NCI-H446 (cell line): ENCODE data around the gene SAMSN1.
"Not testable (repeated sequence)": the region's sequence is repeated elsewhere in the genome, so short reads cannot be mapped to it uniquely, and the experiment has no call there.

Experiments
- DNase-seq, 2 experiments: peaks; one replicate each; lab custom pipeline; 2025; lab: John Stamatoyannopoulos, UW

The SAMSN1 gene

DNA sequence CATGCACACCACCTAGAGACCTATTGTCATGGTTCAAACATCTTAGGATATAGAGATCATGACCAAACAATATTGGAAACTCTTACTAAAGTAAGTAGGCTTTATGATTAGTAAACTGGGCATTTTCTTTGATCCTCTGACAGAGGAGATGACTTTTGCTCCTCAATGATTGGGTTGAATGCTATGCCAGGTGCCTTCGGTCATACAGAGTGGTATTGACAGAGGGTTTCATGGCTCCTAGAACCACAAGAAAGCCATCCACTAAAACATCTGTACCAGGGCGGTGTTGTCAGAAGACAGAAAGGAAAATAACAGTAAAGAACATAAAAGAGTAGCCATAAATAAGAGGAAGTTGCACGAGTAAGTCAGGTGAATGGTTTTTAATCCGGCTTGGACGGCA lies 20.8 kb upstream of the SAMSN1 start:
- no peak for DNase-seq

DNA sequence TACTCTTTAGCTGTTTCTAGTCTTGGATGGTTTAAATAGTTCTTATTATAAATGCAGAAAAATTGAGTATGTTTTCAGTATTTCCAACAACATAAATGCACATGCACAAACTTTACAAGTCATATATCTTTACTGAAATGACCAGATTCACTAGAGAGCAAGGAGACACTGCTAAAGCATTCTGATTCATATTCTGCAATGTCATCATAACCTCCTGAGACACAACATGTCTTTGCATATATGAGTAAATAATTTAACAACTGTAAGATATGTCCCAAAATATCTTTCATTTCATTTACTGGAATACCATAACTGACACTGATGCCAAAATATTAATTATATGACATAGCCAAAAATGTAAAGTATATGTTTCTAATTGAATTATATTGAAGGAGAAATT lies 16.8 kb upstream of the SAMSN1 start:
- DNase-seq: no peak

DNA sequence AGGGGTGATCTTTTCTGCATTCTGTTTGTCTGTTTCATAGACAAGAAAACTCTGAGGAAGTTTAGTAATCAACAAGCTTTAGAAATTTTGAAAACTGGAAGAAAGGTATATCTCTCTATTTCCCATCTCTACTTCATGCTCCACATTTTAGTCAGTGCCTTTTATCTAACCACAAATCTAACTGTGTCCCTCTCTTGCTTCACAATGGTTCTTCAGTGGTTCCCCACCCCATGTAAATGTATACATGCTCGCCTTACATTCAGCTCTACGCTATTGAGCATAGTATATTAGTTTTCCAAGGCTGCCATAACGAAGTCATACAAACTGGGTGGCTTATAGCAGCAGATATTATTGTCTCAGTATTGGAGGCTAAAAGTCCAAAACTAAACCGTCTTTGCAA lies 14.4 kb upstream of the SAMSN1 start:
- DNase-seq: no peak

DNA sequence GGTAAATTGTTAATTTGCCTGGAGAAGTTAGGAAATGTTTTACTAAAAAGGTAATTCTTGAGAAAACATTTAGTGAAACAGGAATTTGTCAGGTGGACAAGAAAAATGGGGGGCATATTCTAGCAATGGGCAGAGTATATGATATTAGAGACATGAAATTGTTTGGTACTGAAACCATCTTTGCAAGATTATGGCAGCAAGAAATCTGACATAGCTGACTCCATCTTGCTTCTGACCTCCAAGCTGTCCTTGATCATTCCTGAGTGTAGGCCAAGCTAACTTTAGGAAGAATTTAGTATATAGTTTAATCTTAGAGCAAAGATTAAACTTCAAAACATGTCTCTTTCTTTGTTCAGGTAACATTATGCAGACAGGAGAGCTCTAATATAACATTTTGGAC lies 14.0 kb upstream of the SAMSN1 start:
- DNase-seq: no peak

DNA sequence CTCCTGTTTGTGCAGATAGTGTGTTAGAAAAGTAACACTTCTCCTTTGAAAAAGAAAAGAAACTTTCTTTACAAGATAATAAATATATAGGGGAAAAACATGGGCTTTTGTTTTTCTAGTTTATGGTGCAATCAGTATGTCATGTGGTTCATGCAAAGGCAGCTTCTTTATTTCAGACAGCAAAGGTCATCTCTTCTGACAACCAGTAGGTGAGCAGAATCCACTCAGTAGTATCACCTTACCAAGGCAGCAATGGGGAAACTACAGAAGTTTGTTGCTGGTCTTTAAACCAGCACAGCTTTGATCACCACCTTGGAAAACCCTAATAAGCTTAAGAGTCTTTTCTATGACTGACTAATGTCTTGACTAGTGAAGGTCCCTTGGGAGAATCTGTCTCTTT lies 13.0 kb upstream of the SAMSN1 start:
- no peak for DNase-seq

DNA sequence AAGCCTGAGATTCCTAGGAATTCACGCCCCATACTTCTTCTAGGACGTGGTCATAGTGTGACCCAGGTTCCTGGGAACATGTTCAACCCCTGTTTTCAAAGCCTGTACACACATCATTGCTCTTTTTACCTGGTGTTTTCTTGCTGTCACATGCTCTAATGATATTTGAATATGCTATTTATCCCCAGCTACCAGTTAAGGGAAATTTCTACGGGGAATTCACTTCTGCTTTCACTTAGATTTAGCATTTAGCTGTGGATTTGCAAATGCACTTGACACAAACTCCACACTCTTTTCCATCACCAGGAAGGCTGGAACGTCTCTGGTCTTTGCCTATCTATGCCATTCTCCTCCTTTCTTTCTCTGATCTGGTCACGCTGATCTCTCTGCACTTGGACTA lies 11.3 kb upstream of the SAMSN1 start:
- DNase-seq: no peak

DNA sequence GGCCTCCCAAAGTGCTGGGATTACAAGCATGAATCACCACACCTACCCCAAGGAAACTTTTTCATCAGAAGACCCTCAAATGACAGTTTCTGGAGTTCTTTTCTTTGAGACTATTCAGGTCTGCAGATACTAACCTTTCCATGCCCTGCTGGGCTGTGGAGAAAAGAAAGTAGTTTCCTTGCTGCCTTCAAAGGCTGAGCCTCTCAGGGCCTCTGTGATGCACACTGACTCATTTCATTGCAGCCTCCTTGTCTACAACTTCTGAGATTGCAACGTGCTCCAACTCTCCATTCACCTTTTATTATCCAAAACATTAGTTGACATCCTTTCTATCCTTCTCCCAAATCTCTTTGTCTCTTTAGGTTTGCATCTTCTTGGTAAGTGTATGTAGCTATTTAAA lies 8.8 kb upstream of the SAMSN1 start:
- DNase-seq: no peak

DNA sequence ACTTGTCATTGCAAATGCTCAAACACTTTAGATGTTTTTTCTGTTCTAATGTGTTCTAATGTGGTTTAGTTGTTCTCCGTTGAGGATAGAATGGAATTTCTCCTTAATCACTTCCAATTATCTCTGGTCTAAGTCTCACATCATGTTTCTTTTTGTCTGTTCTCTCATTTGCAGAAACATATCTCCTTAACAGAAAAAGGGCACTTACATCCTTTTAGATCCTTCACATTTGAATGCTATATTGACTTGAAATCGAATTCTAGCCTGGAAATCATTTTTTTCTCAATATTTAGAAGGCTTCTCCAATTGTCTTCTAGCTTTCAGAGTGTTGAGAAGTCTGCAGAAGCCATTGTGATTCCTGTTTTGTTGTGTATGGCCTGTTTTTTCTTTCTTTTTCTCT lies 7.3 kb upstream of the SAMSN1 start:
- DNase-seq: no peak

DNA sequence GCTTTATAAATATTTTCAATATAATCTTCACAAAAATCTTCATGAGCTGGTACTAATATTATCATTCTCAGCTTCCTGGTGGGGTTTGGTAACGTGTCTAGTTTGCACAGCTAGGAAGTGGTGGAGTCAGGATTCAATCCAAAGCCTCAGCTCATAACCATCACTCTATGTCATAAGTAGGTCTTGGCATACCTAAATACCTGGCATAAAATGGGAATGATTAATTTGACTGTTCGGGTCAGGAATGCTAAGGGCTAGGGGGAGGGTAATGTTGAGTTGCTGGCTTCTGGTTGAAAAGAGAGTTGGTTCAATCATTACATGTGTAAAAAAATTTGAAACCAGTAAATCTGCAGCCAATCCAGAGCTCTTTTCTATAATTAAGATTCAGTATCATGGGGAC lies 5.6 kb upstream of the SAMSN1 start:
- DNase-seq: no peak

DNA sequence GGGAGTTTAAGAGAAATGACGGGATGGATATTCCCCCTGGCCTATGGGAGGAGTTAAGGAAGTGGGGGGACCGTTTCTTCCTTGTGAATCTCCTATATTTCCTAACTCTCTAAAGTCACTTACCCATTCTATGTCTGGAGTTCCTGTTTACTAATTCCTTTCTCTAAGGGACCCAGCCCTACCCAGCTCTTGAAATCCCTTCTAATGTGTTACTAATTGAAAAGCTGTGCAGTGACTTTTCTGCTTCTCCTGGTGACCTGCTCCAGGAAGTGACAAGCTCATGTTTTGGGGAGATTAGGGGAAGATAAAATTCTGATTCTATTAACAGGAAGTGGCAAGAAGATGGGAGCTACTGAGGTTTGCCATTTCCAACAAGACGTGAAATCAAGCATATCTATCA lies 4.0 kb upstream of the SAMSN1 start:
- DNase-seq: no peak

DNA sequence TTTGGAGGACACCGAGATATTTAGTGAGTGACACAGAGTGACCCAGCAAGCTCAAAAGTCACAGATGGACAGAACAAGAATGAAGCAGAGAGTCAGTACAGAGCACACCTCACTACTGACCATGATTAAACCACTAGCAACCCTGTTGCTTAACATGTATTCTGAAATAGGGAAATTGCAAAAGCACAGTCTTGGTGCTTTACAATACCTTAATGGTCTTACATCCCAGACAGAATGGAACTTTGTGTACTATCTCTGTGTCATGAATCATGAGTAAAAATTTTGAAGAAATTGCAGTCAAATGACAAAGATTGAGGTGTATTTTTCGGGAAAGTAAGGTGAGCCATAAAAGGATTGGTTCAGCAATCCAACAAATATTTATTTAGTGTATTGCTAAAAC lies 2.7 kb upstream of the SAMSN1 start:
- DNase-seq: no peak

DNA sequence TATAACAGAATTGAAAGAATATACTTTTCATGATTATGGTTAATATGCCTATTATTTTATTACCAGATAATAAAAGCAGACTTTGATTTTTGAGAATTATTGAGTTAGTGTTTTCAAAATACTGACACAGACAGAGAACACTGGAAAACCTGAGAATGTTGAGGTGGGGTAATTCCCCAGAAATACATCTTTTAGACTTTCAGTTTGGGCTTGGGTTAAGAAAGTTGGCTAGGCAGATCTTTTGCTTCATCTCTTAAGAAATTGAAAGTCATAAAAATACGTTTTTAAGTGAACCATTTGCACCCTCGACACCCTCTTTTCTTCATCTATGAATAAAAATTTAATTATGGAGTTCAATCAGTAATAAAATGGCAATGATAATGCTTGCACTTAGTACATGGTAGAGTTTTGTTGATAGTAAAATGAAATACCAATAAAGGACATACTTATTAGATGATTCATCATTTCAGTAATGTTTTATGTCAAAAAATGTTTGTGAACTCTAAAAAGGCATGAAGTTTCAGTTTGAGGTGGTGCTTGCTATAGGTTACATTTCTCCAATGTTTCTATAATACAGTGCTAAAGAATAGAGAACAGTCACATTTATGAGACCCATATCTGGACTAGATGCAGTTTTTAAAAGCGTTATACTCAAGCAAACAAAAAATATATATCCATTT lies 1.9 kb upstream of the SAMSN1 start:
- no peak for DNase-seq

DNA sequence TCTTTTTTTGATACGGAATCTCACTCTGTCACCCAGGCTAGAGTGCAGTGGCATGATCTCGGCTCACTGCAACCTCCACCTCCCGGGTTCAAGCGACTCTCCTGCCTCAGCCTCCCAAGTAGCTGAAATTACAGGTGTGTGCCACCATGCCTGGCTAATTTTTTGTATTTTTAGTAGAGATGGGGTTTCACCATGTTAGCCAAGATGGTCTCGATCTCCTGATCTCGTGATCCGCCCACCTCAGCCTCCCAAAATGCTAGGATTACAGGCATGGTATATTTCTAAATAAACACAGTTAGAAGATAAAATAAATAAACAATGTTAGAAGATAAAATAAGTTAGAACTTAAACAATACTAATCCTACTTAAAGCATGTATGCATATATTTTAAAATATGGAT lies 604 bp upstream of the SAMSN1 start:
- DNase-seq: not testable (repeated sequence)

DNA sequence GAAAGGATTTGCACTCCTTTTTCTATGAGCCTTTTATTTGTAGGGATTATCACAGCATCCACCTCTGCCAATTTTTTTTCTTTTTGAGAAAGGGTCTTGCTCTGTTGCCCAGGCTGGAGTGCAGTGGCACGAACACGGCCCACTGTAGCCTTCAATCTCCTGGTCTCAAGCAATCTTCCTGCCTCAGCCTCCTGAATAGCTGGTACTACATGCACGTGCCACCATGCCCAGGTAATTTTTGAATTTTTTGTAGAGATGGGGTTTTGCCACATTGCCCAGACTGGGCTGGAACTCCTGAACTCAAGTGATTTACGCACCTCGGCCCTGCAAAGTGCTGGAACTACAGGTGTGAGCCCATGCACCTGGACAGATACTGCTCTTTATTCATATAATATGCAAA lies 2.1 kb downstream of the SAMSN1 start:
- no peak for DNase-seq

DNA sequence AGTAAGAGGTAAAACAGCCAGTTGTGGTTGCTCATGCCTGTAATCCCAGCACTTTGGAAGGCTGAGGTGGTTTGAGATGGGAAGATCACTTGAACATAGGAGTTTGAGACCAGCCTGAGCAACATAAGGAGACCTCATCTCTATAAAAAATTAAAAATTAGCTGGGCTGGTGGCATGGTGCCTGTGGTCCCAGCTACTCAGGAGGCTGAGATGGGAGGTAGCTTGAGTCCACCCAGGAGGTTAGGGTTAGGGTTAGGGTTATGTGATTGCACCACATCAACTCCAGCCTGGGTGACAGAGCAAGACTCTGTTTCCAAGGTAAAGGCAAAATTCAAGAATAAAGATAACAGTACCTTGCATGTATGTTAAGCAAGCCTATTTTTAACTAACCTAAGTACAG lies 3.5 kb downstream of the SAMSN1 start:
- DNase-seq: no peak

DNA sequence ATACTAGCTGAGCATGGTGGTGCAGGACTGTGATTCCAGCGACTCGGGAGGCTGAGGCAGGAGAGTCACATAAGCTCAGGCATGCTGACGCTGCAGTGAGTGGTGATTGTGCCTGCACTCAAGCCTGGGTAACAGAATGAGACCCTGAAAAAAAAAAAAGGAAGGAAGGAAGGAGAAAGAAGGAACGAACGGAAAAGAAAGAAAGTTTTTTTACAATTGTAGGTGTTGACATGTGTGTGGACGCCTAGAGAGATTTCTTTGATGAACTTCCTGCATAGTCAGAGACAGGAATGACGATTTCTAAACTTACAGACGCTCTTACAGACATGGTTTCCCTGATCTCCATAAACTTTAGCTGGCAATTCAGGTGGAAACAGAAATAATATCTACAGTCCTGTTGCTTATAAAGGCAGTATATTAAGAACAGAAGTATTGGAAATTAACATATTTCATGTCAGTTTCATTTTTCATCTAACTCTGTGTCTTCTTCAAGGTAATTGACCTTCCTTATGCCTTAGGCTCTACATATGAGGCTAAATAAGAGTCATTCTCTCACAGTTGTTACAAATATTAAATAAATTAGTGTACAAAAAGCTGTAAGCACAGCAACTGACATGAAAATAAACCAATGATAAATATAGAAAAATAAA lies 4.1 kb downstream of the SAMSN1 start:
- no peak for DNase-seq

DNA sequence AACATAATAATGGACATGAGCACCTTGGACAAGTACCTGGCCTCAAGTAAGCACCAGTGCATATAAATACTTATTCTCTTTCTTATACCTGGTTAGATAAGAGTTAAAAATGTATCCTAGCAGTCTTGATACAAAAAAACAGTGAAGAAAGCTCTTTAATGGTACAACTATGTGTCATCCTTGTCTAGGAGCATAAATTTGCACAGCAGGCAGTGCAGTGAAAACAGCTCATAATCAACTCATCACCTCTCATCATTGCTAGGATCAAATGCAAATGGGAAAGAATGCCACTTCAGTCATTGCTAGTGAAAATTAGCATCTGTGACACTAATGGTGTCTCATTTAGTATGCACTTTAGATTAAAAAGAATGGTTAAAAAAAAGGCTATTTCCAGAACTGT lies 7.6 kb downstream of the SAMSN1 start:
- no peak for DNase-seq

DNA sequence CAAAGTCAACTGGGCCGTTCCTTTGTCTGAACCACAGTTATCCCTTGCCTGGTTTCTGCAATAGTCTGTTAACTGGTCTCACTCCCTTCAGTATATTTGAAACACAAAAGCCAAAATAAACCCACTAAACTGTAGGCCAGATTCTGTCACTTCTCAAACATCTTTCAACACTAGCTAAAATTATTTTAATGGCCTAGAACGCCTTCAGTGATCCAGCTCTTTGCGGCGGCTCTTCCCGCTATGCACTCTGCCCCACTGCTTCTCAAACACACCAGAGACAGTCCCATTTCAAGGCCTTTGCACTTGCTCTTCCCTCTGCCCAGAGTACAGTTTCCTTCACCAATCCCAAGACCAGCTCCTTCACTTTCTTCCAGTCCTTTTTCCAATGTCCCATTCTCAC lies 9.2 kb downstream of the SAMSN1 start:
- DNase-seq: no peak

DNA sequence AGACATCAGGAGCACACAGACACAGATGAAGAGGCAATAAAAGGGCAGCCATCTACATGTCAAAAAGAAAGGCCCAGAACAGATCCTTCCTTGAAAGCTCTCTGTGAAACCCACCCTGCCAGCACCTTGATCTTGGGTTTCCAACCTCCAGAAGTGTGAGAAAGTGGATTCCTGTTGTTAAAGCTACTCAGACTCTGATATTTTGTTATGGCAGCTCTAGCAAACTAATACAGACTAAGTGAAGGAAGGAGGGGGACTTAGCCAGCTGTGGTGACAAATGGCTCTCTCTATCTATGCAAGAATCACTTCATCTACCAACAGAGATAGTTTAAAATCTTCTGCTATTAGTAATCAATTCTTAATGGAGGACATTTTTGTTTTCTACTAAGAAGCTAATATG lies 10.4 kb downstream of the SAMSN1 start:
- DNase-seq: no peak

DNA sequence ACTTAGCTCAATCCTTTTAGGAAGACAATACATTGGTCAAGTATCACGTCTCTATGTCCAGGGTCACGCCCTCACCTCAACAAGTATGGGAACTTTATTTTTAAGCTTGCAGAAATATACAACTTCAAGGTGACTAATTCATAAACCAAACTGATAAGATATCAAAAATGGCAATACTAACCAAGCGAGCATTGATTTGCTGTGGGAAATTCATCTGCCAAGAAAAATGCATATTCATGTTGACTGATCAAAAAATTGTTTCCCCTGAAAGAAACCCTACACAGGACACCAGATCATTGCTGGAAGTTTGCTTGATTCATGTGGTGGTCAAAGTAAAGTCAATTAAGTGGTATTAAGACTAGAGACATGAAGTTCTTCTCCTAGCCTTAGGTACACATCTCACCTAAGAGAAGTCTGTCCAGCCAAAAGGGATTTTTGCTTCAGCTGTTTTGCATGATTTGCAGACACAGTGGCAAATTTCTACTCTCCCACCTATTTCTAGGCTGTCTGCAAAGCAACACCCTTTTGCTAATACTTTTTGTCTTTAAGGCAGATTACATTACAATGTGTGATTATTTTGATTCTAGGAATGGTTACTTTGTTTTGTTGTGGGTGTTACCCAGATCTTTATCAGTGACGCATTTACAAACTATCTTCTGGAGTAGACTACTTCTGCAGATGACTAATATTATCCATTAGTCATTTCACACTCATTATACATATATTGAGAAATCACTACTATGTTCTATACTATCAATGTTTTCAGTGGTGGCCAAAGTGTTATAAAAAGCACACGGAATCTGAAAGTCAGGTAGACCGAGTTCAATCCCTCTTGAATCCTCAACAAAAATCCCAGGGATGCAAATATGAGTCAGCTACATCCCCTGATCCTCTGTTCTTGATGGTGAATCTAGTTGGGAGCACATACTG lies 12.4 kb downstream of the SAMSN1 start:
- DNase-seq: no peak

DNA sequence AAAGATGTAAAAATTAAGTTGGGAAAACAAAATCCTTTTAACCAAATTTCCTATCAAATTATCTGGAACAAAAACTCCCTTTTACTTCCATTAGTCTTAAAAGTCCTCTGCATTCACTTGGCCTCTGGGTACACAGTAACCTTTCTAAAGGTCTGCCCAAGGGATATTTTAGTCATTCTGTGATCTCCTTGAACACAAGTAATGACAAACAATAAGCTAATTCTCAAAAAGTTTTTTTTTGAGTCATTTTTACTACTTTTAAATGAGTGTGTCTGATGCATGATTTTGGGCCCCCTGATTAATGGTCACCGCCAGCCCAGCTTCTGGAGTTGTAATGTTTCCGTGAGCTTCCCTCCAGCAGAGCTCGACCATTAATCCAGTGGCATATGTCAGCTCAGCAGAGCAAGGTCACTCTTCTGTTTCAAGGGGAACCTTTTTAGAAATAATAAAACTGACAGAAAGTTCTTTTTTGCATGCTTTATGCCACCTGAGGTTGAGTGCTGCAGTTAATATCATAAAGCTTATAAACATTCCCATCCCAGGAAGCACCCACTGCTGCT lies 14.3 kb downstream of the SAMSN1 start:
- no peak for DNase-seq

DNA sequence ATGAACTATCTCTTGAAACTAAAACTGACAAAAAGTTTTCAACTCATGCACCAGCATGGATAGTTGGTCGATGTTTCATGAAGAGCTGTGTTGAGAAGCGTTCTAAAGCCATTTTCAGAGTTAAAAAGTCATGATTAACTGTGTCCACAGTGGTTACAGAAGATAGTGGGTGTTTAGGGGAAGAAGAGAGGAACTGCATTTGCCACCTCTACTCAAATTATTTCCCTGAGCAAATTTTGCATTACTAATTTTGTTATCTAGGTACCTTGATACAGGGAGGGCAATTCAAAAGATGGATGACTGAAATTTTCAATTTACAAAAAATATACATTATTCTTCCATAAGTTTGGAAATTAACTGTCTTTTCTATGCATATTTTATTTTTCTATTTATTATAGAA lies 15.5 kb downstream of the SAMSN1 start:
- no peak for DNase-seq

DNA sequence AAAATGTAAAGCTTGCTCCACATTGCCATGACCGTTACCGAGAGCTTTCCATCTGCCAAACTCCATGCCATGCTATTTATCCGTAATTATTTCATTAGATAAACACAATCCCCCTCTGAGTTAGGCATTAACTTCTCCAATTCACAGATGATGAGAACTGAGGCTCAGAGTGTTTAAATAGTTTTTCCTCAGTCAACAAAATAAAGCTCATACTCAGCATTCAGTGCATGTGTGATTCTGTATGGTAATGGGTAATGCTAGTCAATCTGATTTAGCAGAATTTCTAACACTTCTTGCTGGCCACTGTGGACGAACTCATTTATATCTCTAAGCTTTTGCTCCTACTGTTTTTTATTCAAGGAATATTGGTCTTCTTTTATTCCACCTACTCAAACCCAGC lies 17.3 kb downstream of the SAMSN1 start:
- no peak for DNase-seq
